ENCODE measurements around the gene P2RX2.

The P2RX2 gene

GRCh38 chr12:132606927-132607326, 11.6 kb upstream of the P2RX2 start:
- H3K4me3 ChIP-seq (replicated peaks; ENCODE audit: low read depth, low read length) = no peak overlapping the region
- DNase-seq (ENCODE audit: low read depth) = no peak
- TF ChIP-seq CTCF (IDR thresholded peaks at IDR 0.05; ENCODE audit: low read length, missing control alignments) = no peak

- no peak for TF ChIP-seq CTCF (IDR thresholded peaks at IDR 0.05; ENCODE audit: low read length, missing control alignments)
- DNase-seq (ENCODE audit: low read depth) = no peak
- no peak overlapping the region for H3K4me3 ChIP-seq (replicated peaks; ENCODE audit: low read depth, low read length)
Measured at GRCh38 chr12:132608231-132609171, 10.1 kb upstream of the P2RX2 start.

- DNase-seq (ENCODE audit: low read depth) = peak; percentile 76
- TF ChIP-seq CTCF (IDR thresholded peaks at IDR 0.05; ENCODE audit: low read length, missing control alignments) = no peak
- peak within 1 kb of the TSS; percentile 17 for H3K4me3 ChIP-seq (replicated peaks; ENCODE audit: low read depth, low read length)
Measured at GRCh38 chr12:132610051-132610759, 8.4 kb upstream of the P2RX2 start, which contains the start of gene LRCOL1. Gene LRCOL1 (minus strand): TSS chr12:132610582. CDS start chr12:132606251, 4,331 bp downstream.

GRCh38 chr12:132610866-132611602, 7.5 kb upstream of the P2RX2 start:
- no peak overlapping the region for H3K4me3 ChIP-seq (replicated peaks; ENCODE audit: low read depth, low read length)
- TF ChIP-seq CTCF (IDR thresholded peaks at IDR 0.05; ENCODE audit: low read length, missing control alignments) = no peak
- DNase-seq (ENCODE audit: low read depth) = no peak

GRCh38 chr12:132611620-132612019, 7.0 kb upstream of the P2RX2 start:
- DNase-seq (ENCODE audit: low read depth) = no peak
- no peak for TF ChIP-seq CTCF (IDR thresholded peaks at IDR 0.05; ENCODE audit: low read length, missing control alignments)

GRCh38 chr12:132614029-132614428, 4.5 kb upstream of the P2RX2 start:
- TF ChIP-seq CTCF (IDR thresholded peaks at IDR 0.05; ENCODE audit: low read length, missing control alignments) = no peak
- DNase-seq (ENCODE audit: low read depth) = no peak
- H3K4me3 ChIP-seq (replicated peaks; ENCODE audit: low read depth, low read length) = no peak overlapping the region

More at GRCh38 chr12:132611620-132612019, 7.0 kb upstream of the P2RX2 start:
- no peak overlapping the region for H3K4me3 ChIP-seq (replicated peaks; ENCODE audit: low read depth, low read length)
